GM12801 (cell line): ENCODE results near the gene TTC24.

Experiments
- TF ChIP-seq, protein P1 (sequence below): IDR thresholded peaks from one replicate; pipeline ENCODE4 v1.5.1; 2011; ENCODE audit warnings: control low read depth; ENCODE audit not compliant: insufficient read length; ENCODE audit errors: extremely low read depth

Gene TTC24

DNA sequence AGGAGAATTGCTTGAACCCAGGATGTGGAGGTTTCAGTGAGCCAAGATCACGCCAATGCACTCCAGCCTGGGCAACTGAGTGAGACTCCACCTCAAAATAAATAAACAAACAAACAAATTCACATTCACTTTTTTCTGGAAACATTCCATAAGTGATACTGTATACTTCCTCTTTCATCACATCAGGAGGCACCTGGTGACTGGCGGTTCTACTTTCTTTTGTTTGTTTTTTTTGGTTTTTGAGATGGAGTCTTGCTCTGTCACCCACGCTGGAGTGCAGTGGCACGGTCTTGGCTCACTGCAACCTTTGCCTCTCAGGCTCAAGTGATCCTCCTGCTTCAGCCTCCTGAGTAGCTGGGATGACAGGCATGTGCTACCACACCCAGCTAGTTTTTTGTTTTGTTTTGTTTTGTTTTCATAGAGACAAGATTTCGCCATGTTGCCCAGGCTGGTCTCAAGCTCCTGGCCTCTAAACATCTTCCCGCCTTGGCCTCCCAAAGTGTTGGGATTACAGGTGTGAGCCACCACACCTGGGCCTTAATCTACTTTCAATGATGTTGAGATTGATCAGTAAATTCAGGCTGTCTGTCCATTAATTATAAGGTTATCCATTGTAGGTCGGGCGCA, 50.4 kb downstream of the TTC24 start:
- TF ChIP-seq, protein P1, sequence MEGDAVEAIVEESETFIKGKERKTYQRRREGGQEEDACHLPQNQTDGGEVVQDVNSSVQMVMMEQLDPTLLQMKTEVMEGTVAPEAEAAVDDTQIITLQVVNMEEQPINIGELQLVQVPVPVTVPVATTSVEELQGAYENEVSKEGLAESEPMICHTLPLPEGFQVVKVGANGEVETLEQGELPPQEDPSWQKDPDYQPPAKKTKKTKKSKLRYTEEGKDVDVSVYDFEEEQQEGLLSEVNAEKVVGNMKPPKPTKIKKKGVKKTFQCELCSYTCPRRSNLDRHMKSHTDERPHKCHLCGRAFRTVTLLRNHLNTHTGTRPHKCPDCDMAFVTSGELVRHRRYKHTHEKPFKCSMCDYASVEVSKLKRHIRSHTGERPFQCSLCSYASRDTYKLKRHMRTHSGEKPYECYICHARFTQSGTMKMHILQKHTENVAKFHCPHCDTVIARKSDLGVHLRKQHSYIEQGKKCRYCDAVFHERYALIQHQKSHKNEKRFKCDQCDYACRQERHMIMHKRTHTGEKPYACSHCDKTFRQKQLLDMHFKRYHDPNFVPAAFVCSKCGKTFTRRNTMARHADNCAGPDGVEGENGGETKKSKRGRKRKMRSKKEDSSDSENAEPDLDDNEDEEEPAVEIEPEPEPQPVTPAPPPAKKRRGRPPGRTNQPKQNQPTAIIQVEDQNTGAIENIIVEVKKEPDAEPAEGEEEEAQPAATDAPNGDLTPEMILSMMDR, result no peak

DNA sequence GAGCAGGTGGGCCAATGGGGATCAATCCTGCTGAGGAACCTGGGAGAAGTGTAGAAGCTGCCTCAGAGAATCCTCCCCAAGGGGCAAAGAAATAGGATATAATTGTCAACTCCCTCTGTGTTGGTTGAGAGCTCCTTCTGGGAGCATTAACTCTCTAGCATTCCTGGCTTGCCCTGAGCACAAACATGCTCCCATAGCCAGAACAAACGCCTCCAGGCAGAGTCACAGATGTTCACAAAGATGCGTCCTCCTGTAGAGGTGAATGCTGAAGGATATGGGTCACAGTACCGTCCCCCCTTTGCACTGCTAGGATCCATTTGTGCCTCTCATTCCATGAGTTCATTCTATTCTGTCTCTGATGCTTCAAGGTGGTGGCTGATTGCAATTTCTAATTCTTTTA, 52.8 kb downstream of the TTC24 start:
- TF ChIP-seq, protein P1, result no peak
